DND-41 (cell line): ENCODE measurements around the gene ZNF311.
"Not testable (repeated sequence)": the region's sequence is repeated elsewhere in the genome, so short reads cannot be mapped to it uniquely, and the experiment has no call there.

Source experiments
- ATAC-seq: fragments of 200-7000 bp; cut with Tn5 transposase; 3 replicates; pipeline ENCODE4 v1.9.1; 2021; ENCODE audit warnings: low read depth; ENCODE audit not compliant: insufficient read depth
- DNase-seq: peaks from one replicate; pipeline ENCODE4 v3.0.0-alpha.2; 2020
- H2AFZ ChIP-seq: 2 replicates; pipeline ENCODE4 v1.6.0; 2012; ENCODE audit warnings: low read depth, low read length
- H3K27ac ChIP-seq: 2 replicates; pipeline ENCODE4 v1.5.1; 2012; ENCODE audit warnings: low read length, inconsistent platforms
- H3K27me3 ChIP-seq: fragments of 200-600 bp; sonication (generic); 2 replicates; pipeline ENCODE4 v1.6.0; 2012; ENCODE audit warnings: low read length, mild to moderate bottlenecking, inconsistent platforms; ENCODE audit not compliant: insufficient read depth, poor library complexity
- H3K36me3 ChIP-seq: 2 replicates; pipeline ENCODE4 v1.5.1; 2012; ENCODE audit warnings: low read length, inconsistent platforms; ENCODE audit not compliant: insufficient read depth
- H3K4me1 ChIP-seq: 2 replicates; pipeline ENCODE4 v1.5.1; 2012; ENCODE audit warnings: mild to moderate bottlenecking, low read length; ENCODE audit not compliant: insufficient read depth
- H3K4me2 ChIP-seq: 2 replicates; pipeline ENCODE4 v1.6.0; 2012; ENCODE audit warnings: mild to moderate bottlenecking, moderate library complexity, low read length, inconsistent platforms; ENCODE audit not compliant: insufficient read depth
- H3K4me3 ChIP-seq, 2 experiments: fragments of 200-600 bp in 1 of 2; shearing (Covaris generic) in 1 of 2; 2 replicates each; pipeline ENCODE4 v1.5.1; 2012 to 2016; ENCODE audit warnings: inconsistent platforms in 2 of 2, low read length in 2 of 2, mild to moderate bottlenecking in 2 of 2, low read depth in 1 of 2, moderate library complexity in 1 of 2
- H3K79me2 ChIP-seq: 2 replicates; pipeline ENCODE4 v1.6.0; 2012; ENCODE audit warnings: low read length, inconsistent platforms; ENCODE audit not compliant: insufficient read depth
- H3K9ac ChIP-seq: 2 replicates; pipeline ENCODE4 v1.6.0; 2012; ENCODE audit warnings: low read depth, mild to moderate bottlenecking, inconsistent platforms, low read length, moderate library complexity
- H3K9me3 ChIP-seq: 2 replicates; pipeline ENCODE4 v1.5.1; 2012; ENCODE audit warnings: low read length, moderate library complexity, mild to moderate bottlenecking, inconsistent platforms; ENCODE audit not compliant: insufficient read depth, severe bottlenecking
- H4K20me1 ChIP-seq: 2 replicates; pipeline ENCODE4 v1.6.0; 2012; ENCODE audit warnings: low read length; ENCODE audit not compliant: insufficient read depth
- CTCF ChIP-seq: IDR thresholded peaks from 2 replicates; pipeline ENCODE4 v1.5.1; 2012; ENCODE audit warnings: borderline replicate concordance, low read length, moderate library complexity, mild to moderate bottlenecking; ENCODE audit not compliant: poor library complexity, severe bottlenecking; ENCODE audit errors: extremely low read depth
- EZH2 ChIP-seq: IDR thresholded peaks from 3 replicates; pipeline ENCODE4 v1.6.1; 2012; ENCODE audit warnings: borderline replicate concordance, low read depth, mild to moderate bottlenecking, moderate library complexity, low read length, inconsistent platforms; ENCODE audit not compliant: severe bottlenecking

ZNF311 gene

GRCh38 chr6:28968476-28968875 is 36.6 kb downstream of the ZNF311 start:
- TF ChIP-seq CTCF = no peak
- no peak for TF ChIP-seq EZH2
- no peak overlapping the region for H2AFZ ChIP-seq
- ATAC-seq (no peak), DNase-seq (no peak)
- no peaks in the 10 kb centered on the region for H4K20me1 ChIP-seq
- no peaks in the 10 kb centered on the region for H3K4me1 ChIP-seq
- H3K9ac ChIP-seq = no peak overlapping the region
- H3K27ac ChIP-seq = no peak overlapping the region
- H3K79me2 ChIP-seq = no peaks in the 10 kb centered on the region
- no peak overlapping the region for H3K4me2 ChIP-seq
- no peak overlapping the region for H3K4me3 ChIP-seq
- H3K36me3 ChIP-seq = no peaks in the 10 kb centered on the region
- peaks cover 9% of the 10 kb centered on the region for H3K9me3 ChIP-seq
- H3K27me3 ChIP-seq = no peaks in the 10 kb centered on the region

GRCh38 chr6:28965706-28966105 is 39.4 kb downstream of the ZNF311 start:
- H2AFZ ChIP-seq = no peak overlapping the region
- no peaks in the 10 kb centered on the region for H3K79me2 ChIP-seq
- H3K9me3 ChIP-seq = peaks cover 9% of the 10 kb centered on the region
- no peaks in the 10 kb centered on the region for H3K36me3 ChIP-seq
- no peaks in the 10 kb centered on the region for H4K20me1 ChIP-seq
- no peak overlapping the region for H3K4me2 ChIP-seq
- H3K27ac ChIP-seq = no peak overlapping the region
- no peaks in the 10 kb centered on the region for H3K27me3 ChIP-seq
- H3K4me1 ChIP-seq = no peaks in the 10 kb centered on the region
- DNase-seq (no peak), ATAC-seq (no peak)
- H3K4me3 ChIP-seq = no peak overlapping the region
- H3K9ac ChIP-seq = no peak overlapping the region
- TF ChIP-seq EZH2 = no peak

- Histone ChIP-seq H3K4me1 (no peaks in the 10 kb centered on the region), H3K27ac (no peak overlapping the region), H2AFZ (no peak overlapping the region), H3K4me2 (no peak overlapping the region), H4K20me1 (no peaks in the 10 kb centered on the region), H3K4me3 (no peak overlapping the region), H3K27me3 (no peaks in the 10 kb centered on the region), H3K9ac (no peak overlapping the region), H3K36me3 (no peaks in the 10 kb centered on the region), H3K79me2 (no peaks in the 10 kb centered on the region), H3K9me3 (no peaks in the 10 kb centered on the region)
- TF ChIP-seq EZH2 = no peak
- no peak for TF ChIP-seq CTCF
- ATAC-seq (no peak), DNase-seq (no peak)
These were observed 44.1 kb downstream of the ZNF311 start for GRCh38 chr6:28960846-28961500.

GRCh38 chr6:28958561-28959243 is 46.4 kb downstream of the ZNF311 start:
- H4K20me1 ChIP-seq, H3K27ac ChIP-seq, DNase-seq, H3K4me1 ChIP-seq, H3K9ac ChIP-seq, H3K4me2 ChIP-seq, H3K9me3 ChIP-seq, H2AFZ ChIP-seq, H3K36me3 ChIP-seq, H3K4me3 ChIP-seq, H3K79me2 ChIP-seq, ATAC-seq, H3K27me3 ChIP-seq: not testable (repeated sequence)

GRCh38 chr6:28957795-28958314 is 47.3 kb downstream of the ZNF311 start:
- H4K20me1 ChIP-seq, DNase-seq, H3K4me3 ChIP-seq, H3K9ac ChIP-seq, ATAC-seq, H3K4me1 ChIP-seq, H3K9me3 ChIP-seq, H3K27ac ChIP-seq, H3K4me2 ChIP-seq, H3K79me2 ChIP-seq, H3K36me3 ChIP-seq, H2AFZ ChIP-seq: not testable (repeated sequence)
- peaks cover 10% of the 10 kb centered on the region for H3K27me3 ChIP-seq
